ENCODE measurements around the gene GPBAR1. TPM values are rescaled to one million over a fixed set of nuclear protein-coding genes. Genes with fewer than 3 reads are reported as not detected.
A peak's percentile ranks its signal among the peaks of the same experiment; 100 is the strongest.
"Not testable (repeated sequence)": the region's sequence is repeated elsewhere in the genome, so short reads cannot be mapped to it uniquely, and the experiment has no call there.

The GPBAR1 gene
- total RNA-seq, 1 experiment from 2014 or later: 0.29 TPM

GRCh38 chr2:218272531-218273212, 11.9 kb downstream of the GPBAR1 start:
- intact Hi-C loops (cut with micrococcal nuclease; ENCODE audit: unreplicated experiment): loop anchor here (1.0 to 10.0 kb wide), 5 partner anchors 15 to 372 kb away; partner anchors contain the start of genes CATIP and TMBIM1
- peaks cover 13% of the 10 kb centered on the region for H3K4me1 Mint-ChIP-seq (ENCODE audit: low read depth, unreplicated experiment)
- H3K27me3 ChIP-seq (replicated peaks; ENCODE audit: control insufficient read depth, insufficient read depth, low read length): no peaks in the 10 kb centered on the region
- TF ChIP-seq CTCF (IDR thresholded peaks at IDR 0.05; ENCODE audit: insufficient read depth in 1 of 2, low read depth in 1 of 2, low read length in 1 of 2, severe bottlenecking in 1 of 2, unreplicated experiment in 1 of 2): peak; percentile 87 to 94
- BruUV-seq (replicated peaks): no TSS peak
- H3K36me3 Mint-ChIP-seq (ENCODE audit: insufficient read depth, unreplicated experiment): peaks cover 62% of the 10 kb centered on the region
- DNase-seq: peak; percentile 88 to 89
- no peak overlapping the region for H3K4me3 ChIP-seq (ENCODE audit: low read depth, low read length)
- no peaks in the 10 kb centered on the region for H3K9me3 ChIP-seq
- peaks cover 4% of the 10 kb centered on the region; the same call in 1 of the 2 replicates for H3K36me3 ChIP-seq (ENCODE audit: control insufficient read depth, insufficient read depth, low read length)
- POLR2A ChIA-PET: interaction anchor here (0.8 to 1.5 kb wide), 2 partner anchors 14 to 20 kb away, joined by 3 to 5 read pairs; partner anchors contain the start of gene TMBIM1
- H3K27ac Mint-ChIP-seq (ENCODE audit: unreplicated experiment): peak overlapping the region; percentile 15
- H3K9me3 Mint-ChIP-seq (ENCODE audit: unreplicated experiment): no peaks in the 10 kb centered on the region
- H3K27me3 Mint-ChIP-seq (ENCODE audit: insufficient read depth, unreplicated experiment): no peaks in the 10 kb centered on the region
- CTCF ChIA-PET: interaction anchor here (0.6 to 7.0 kb wide), 5 partner anchors 18 to 125 kb away, joined by 3 to 121 read pairs (median 10); partner anchors contain the start of genes CATIP and TMBIM1
- H3K4me3 Mint-ChIP-seq (ENCODE audit: unreplicated experiment): peak overlapping the region; percentile 11
- H3K4me1 ChIP-seq: peaks cover 4% of the 10 kb centered on the region; the same call in 1 of the 2 replicates

DNA sequence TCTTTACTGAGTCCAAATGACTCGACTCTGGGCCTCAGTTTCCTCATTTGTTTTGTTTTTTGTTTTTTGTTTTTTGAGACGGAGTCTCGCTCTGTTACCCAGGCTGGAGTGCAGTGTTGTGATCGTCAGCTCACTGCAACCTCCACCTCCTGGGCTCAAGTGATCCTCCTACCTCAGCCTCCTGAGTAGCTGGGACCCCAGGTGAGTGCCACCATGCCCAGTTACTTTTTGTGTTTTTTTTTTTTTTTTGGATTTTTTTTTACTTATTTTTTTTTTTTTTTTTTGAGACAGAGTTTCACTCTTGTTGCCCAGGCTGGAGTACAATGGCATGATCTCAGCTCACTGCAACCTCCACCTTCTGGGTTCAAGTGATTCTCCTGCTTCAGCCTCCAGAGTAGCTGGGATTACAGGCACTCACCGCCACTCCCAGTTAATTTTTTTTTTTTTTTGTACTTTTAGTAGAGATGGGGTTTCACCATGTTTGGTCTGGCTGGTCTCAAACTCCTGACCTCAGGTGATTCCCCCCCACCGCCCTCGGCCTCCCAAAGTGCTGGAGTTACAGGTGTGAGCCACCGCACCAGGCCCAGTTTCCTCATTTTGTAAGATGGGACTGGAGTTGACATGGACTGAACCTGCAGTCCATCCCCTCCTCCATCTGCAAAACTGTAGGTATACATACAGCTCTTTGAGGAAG, 12.5 kb downstream of the GPBAR1 start:
- H3K4me1 ChIP-seq; H3K36me3 ChIP-seq (ENCODE audit: control insufficient read depth, insufficient read depth, low read length); H3K4me3 ChIP-seq (ENCODE audit: low read depth, low read length); H3K9me3 ChIP-seq; POLR2A ChIA-PET; H3K27ac Mint-ChIP-seq (ENCODE audit: unreplicated experiment); H3K9me3 Mint-ChIP-seq (ENCODE audit: unreplicated experiment); DNase-seq; BruUV-seq (replicated peaks); H3K27me3 ChIP-seq (replicated peaks; ENCODE audit: control insufficient read depth, insufficient read depth, low read length); H3K4me3 Mint-ChIP-seq (ENCODE audit: unreplicated experiment); H3K27me3 Mint-ChIP-seq (ENCODE audit: insufficient read depth, unreplicated experiment): not testable (repeated sequence)
- intact Hi-C loops (cut with micrococcal nuclease; ENCODE audit: unreplicated experiment): loop anchor here (10.0 kb wide), 1 partner anchor 371 kb away; no protein-coding TSS in a partner anchor
- Mint-ChIP-seq H3K4me1 (ENCODE audit: low read depth, unreplicated experiment) (peaks cover 13% of the 10 kb centered on the region), H3K36me3 (ENCODE audit: insufficient read depth, unreplicated experiment) (peaks cover 65% of the 10 kb centered on the region)
- CTCF ChIA-PET: interaction anchor here (0.6 to 7.0 kb wide), 5 partner anchors 18 to 124 kb away, joined by 3 to 121 read pairs (median 10); partner anchors contain the start of genes CATIP and TMBIM1

- no TSS peak for BruUV-seq (replicated peaks)
These were observed 13.1 kb downstream of the GPBAR1 start for GRCh38 chr2:218273908-218274249.

More at GRCh38 chr2:218273908-218274249, 13.1 kb downstream of the GPBAR1 start:
- no peaks in the 10 kb centered on the region for H3K9me3 Mint-ChIP-seq (ENCODE audit: unreplicated experiment)
- H3K4me1 Mint-ChIP-seq (ENCODE audit: low read depth, unreplicated experiment): peaks cover 13% of the 10 kb centered on the region
- H3K36me3 Mint-ChIP-seq (ENCODE audit: insufficient read depth, unreplicated experiment): peaks cover 68% of the 10 kb centered on the region
- no peak overlapping the region for H3K4me3 Mint-ChIP-seq (ENCODE audit: unreplicated experiment)
- H3K27ac Mint-ChIP-seq (ENCODE audit: unreplicated experiment): no peak overlapping the region
- TF ChIP-seq CTCF (IDR thresholded peaks at IDR 0.05; ENCODE audit: insufficient read depth in 1 of 2, low read depth in 1 of 2, low read length in 1 of 2, severe bottlenecking in 1 of 2, unreplicated experiment in 1 of 2): no peak
- H3K27me3 Mint-ChIP-seq (ENCODE audit: insufficient read depth, unreplicated experiment): no peaks in the 10 kb centered on the region
- H3K36me3 ChIP-seq (ENCODE audit: control insufficient read depth, insufficient read depth, low read length): peaks cover 4% of the 10 kb centered on the region; the same call in 1 of the 2 replicates
- POLR2A ChIA-PET: interaction anchor here (2.0 kb wide), 1 partner anchor 13 kb away, joined by 6 read pairs; no protein-coding TSS in a partner anchor
- H3K4me3 ChIP-seq (ENCODE audit: low read depth, low read length): no peak overlapping the region
- H3K4me1 ChIP-seq: peaks cover 4% of the 10 kb centered on the region; the same call in 1 of the 2 replicates
- no peaks in the 10 kb centered on the region for H3K27me3 ChIP-seq (replicated peaks; ENCODE audit: control insufficient read depth, insufficient read depth, low read length)
- intact Hi-C loops (cut with micrococcal nuclease; ENCODE audit: unreplicated experiment): loop anchor here (10.0 kb wide), 1 partner anchor 371 kb away; no protein-coding TSS in a partner anchor
- H3K9me3 ChIP-seq: no peaks in the 10 kb centered on the region
- no peak for DNase-seq
- CTCF ChIA-PET: interaction anchor here (2.5 to 7.0 kb wide), 2 partner anchors 17 to 122 kb away, joined by 20 to 121 read pairs; partner anchors contain the start of gene TMBIM1
